ENCODE results near the gene LPP. TPM values are rescaled to one million over a fixed set of nuclear protein-coding genes. Genes with fewer than 3 reads are reported as not detected.

The LPP gene
- total RNA-seq, 2 experiments from 2014 or later: 27.5 to 31.8 TPM

GRCh38 chr3:188380722-188381121 is 226.8 kb downstream of the LPP start:
- H3K9me3 Mint-ChIP-seq: peaks cover 4% of the 10 kb centered on the region
- intact Hi-C loops (cut with micrococcal nuclease): no loop called here
- H3K27me3 Mint-ChIP-seq (ENCODE audit: low read depth): no peaks in the 10 kb centered on the region
- H3K36me3 Mint-ChIP-seq (ENCODE audit: low read depth): peaks cover 3% of the 10 kb centered on the region
- H3K4me3 Mint-ChIP-seq: no peak overlapping the region
- CTCF ChIA-PET: no interaction called here
- peaks cover 5% of the 10 kb centered on the region for H3K4me1 Mint-ChIP-seq (ENCODE audit: low read depth)
- no peak for DNase-seq
- no peak overlapping the region for H3K27ac Mint-ChIP-seq

- H3K36me3 Mint-ChIP-seq (ENCODE audit: low read depth): peaks cover under 1% of the 10 kb centered on the region
- H3K27me3 Mint-ChIP-seq (ENCODE audit: low read depth): no peaks in the 10 kb centered on the region
- peaks cover 15% of the 10 kb centered on the region for H3K4me1 Mint-ChIP-seq (ENCODE audit: low read depth)
- no peak overlapping the region for H3K27ac Mint-ChIP-seq
- CTCF ChIA-PET: no interaction called here
- H3K4me3 Mint-ChIP-seq: no peak overlapping the region
- H3K9me3 Mint-ChIP-seq: no peaks in the 10 kb centered on the region
- no peak for DNase-seq
- intact Hi-C loops (cut with micrococcal nuclease): loop anchor here (2.0 kb wide), 1 partner anchor 21 kb away; no protein-coding TSS in a partner anchor
Measured at GRCh38 chr3:188383748-188384147, 229.8 kb downstream of the LPP start.

- DNase-seq: no peak
- Mint-ChIP-seq H3K4me3 (no peak overlapping the region), H3K27ac (no peak overlapping the region), H3K4me1 (ENCODE audit: low read depth) (peaks cover 26% of the 10 kb centered on the region), H3K36me3 (ENCODE audit: low read depth) (no peaks in the 10 kb centered on the region), H3K27me3 (ENCODE audit: low read depth) (no peaks in the 10 kb centered on the region), H3K9me3 (no peaks in the 10 kb centered on the region)
- CTCF ChIA-PET: no interaction called here
- intact Hi-C loops (cut with micrococcal nuclease): no loop called here
Measured at GRCh38 chr3:188385295-188385694, 231.3 kb downstream of the LPP start.

- Mint-ChIP-seq H3K4me3 (no peak overlapping the region), H3K27me3 (ENCODE audit: low read depth) (no peaks in the 10 kb centered on the region), H3K27ac (peak overlapping the region; percentile 67), H3K4me1 (ENCODE audit: low read depth) (peaks cover 39% of the 10 kb centered on the region), H3K36me3 (ENCODE audit: low read depth) (no peaks in the 10 kb centered on the region), H3K9me3 (no peaks in the 10 kb centered on the region)
- CTCF ChIA-PET: interaction anchor here (1.1 kb wide), 1 partner anchor 649 kb away, joined by 4 read pairs; no protein-coding TSS in a partner anchor
- peak; percentile 85 for DNase-seq
- intact Hi-C loops (cut with micrococcal nuclease): loop anchor here (1.0 to 10.0 kb wide), 10 partner anchors 10 to 755 kb away; no protein-coding TSS in a partner anchor
Measured at GRCh38 chr3:188389711-188390342, 235.9 kb downstream of the LPP start.

DNA sequence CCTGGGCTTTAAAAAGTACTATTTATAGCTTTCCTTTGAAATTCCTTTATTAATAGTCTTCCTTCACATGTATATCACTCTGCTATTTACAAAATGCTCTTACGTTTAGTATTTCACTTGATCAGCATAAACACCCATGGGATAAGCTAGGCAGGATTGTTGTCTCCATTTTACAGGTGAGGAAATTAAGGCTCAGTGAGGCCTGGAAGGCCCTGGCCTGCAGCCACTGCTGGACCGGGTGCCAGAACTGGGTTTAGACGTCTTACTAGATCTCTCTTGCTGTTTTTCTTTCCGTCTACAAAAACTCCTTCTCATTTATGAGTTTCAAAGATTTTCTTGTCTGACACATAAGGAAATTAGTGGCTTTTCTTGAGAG is 236.4 kb downstream of the LPP start:
- no peaks in the 10 kb centered on the region for H3K9me3 Mint-ChIP-seq
- CTCF ChIA-PET: interaction anchor here (1.1 kb wide), 1 partner anchor 650 kb away, joined by 4 read pairs; no protein-coding TSS in a partner anchor
- intact Hi-C loops (cut with micrococcal nuclease): loop anchor here (1.0 to 10.0 kb wide), 10 partner anchors 10 to 754 kb away; no protein-coding TSS in a partner anchor
- H3K4me3 Mint-ChIP-seq: no peak overlapping the region
- H3K36me3 Mint-ChIP-seq (ENCODE audit: low read depth): no peaks in the 10 kb centered on the region
- no peaks in the 10 kb centered on the region for H3K27me3 Mint-ChIP-seq (ENCODE audit: low read depth)
- no peak for DNase-seq
- H3K4me1 Mint-ChIP-seq (ENCODE audit: low read depth): peaks cover 36% of the 10 kb centered on the region
- peak overlapping the region; percentile 6 for H3K27ac Mint-ChIP-seq

GRCh38 chr3:188390775-188391443 is 237.0 kb downstream of the LPP start:
- Mint-ChIP-seq H3K4me3 (no peak overlapping the region), H3K27me3 (ENCODE audit: low read depth) (no peaks in the 10 kb centered on the region), H3K36me3 (ENCODE audit: low read depth) (no peaks in the 10 kb centered on the region), H3K27ac (no peak overlapping the region), H3K9me3 (no peaks in the 10 kb centered on the region), H3K4me1 (ENCODE audit: low read depth) (peaks cover 32% of the 10 kb centered on the region)
- intact Hi-C loops (cut with micrococcal nuclease): loop anchor here (1.0 to 10.0 kb wide), 10 partner anchors 9 to 754 kb away; no protein-coding TSS in a partner anchor
- DNase-seq: no peak
- CTCF ChIA-PET: interaction anchor here (0.6 kb wide), 1 partner anchor 563 kb away, joined by 4 read pairs; no protein-coding TSS in a partner anchor

DNA sequence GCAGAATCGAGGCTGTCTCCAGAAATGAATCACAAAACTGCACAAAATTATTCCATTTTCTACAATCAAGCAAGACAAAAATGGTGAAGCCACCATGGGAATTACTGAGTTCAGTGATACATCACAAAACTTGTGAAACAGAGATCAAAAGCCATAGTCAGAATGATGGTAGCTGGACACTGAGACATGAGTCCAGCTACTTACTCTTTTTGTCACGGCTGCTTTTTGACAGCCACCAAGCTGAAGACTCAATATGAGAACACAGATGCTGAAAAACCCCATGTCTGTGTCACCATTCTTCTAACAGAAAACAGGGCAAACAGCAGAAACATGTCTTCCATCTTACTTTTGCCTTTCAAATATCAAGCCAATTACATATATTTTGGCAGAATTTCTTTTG is 237.6 kb downstream of the LPP start:
- intact Hi-C loops (cut with micrococcal nuclease): loop anchor here (5.0 to 10.0 kb wide), 2 partner anchors 561 to 753 kb away; no protein-coding TSS in a partner anchor
- Mint-ChIP-seq H3K27me3 (ENCODE audit: low read depth) (no peaks in the 10 kb centered on the region), H3K27ac (no peak overlapping the region), H3K9me3 (no peaks in the 10 kb centered on the region), H3K4me3 (no peak overlapping the region), H3K4me1 (ENCODE audit: low read depth) (peaks cover 29% of the 10 kb centered on the region), H3K36me3 (ENCODE audit: low read depth) (no peaks in the 10 kb centered on the region)
- no peak for DNase-seq
- CTCF ChIA-PET: interaction anchor here (0.6 kb wide), 1 partner anchor 562 kb away, joined by 4 read pairs; no protein-coding TSS in a partner anchor

GRCh38 chr3:188392076-188392475 is 238.1 kb downstream of the LPP start:
- Mint-ChIP-seq H3K4me1 (ENCODE audit: low read depth) (peaks cover 34% of the 10 kb centered on the region), H3K4me3 (no peak overlapping the region), H3K36me3 (ENCODE audit: low read depth) (no peaks in the 10 kb centered on the region), H3K9me3 (no peaks in the 10 kb centered on the region), H3K27ac (no peak overlapping the region), H3K27me3 (ENCODE audit: low read depth) (no peaks in the 10 kb centered on the region)
- no peak for DNase-seq
- CTCF ChIA-PET: no interaction called here
- intact Hi-C loops (cut with micrococcal nuclease): loop anchor here (5.0 to 10.0 kb wide), 2 partner anchors 560 to 753 kb away; no protein-coding TSS in a partner anchor

DNA sequence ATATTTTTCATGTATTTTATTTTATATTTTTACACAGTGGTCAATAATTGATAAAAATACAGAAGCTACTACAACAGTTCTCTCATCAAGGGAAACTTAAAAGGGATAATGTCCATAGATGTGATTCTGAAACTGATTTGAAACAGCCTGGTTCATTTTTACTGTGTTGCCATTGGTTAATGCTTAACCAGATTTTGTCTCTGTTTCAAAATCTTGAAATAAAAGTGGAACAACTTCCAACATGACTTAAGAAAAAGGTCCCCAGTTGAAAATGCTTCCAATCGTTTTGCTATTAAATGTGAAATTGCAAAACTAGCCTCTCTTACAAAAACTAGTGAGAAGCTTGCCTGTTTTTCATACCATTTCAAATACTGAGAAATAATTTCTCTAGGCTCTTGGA is 240.7 kb downstream of the LPP start:
- Mint-ChIP-seq H3K27me3 (ENCODE audit: low read depth) (no peaks in the 10 kb centered on the region), H3K36me3 (ENCODE audit: low read depth) (no peaks in the 10 kb centered on the region), H3K4me3 (no peak overlapping the region), H3K27ac (no peak overlapping the region), H3K9me3 (no peaks in the 10 kb centered on the region), H3K4me1 (ENCODE audit: low read depth) (peaks cover 49% of the 10 kb centered on the region)
- intact Hi-C loops (cut with micrococcal nuclease): loop anchor here (5.0 to 10.0 kb wide), 3 partner anchors 242 to 750 kb away; partner anchors contain the start of gene LPP
- CTCF ChIA-PET: no interaction called here
- no peak for DNase-seq

DNA sequence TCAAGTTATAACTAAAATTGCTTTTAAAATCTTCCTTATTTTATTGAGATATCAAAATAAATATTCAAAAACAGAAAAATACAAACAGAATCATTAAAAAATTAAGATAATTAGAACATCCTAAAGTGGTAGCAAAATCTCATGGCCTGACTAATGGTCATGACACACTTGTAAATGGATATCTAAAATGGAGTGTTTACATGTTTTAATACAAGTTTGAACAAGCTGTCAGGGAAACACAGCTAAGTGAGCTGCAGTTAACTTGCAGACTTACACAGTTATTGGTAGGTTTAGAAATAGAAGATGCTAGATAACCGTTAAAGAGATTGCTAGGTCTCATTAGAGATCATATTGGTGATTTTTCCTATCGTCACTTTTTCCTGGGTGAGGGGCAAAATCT is 242.3 kb downstream of the LPP start:
- Mint-ChIP-seq H3K4me3 (no peak overlapping the region), H3K4me1 (ENCODE audit: low read depth) (peaks cover 49% of the 10 kb centered on the region), H3K36me3 (ENCODE audit: low read depth) (no peaks in the 10 kb centered on the region), H3K9me3 (no peaks in the 10 kb centered on the region), H3K27ac (no peak overlapping the region), H3K27me3 (ENCODE audit: low read depth) (no peaks in the 10 kb centered on the region)
- CTCF ChIA-PET: no interaction called here
- no peak for DNase-seq
- intact Hi-C loops (cut with micrococcal nuclease): loop anchor here (5.0 to 10.0 kb wide), 2 partner anchors 244 to 749 kb away; partner anchors contain the start of gene LPP

DNA sequence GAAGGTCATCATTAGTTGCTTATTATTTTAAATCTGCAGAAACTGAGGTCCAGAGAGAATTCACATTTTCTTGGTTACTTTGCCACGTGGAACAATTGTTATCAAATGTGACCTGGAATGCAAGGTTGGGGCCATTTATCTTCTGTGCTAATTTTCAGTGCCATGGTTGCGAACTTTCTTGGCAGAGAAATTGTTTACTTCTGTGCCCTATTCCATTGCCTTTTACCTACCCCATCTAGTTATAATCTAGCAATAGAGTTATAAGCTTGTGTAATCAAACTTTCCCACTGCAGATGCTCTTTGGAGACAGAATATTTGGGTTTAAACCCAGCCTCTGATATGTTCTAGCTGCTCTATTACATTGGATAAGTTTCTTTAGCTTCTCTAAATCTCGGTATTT is 242.9 kb downstream of the LPP start:
- Mint-ChIP-seq H3K36me3 (ENCODE audit: low read depth) (no peaks in the 10 kb centered on the region), H3K27me3 (ENCODE audit: low read depth) (no peaks in the 10 kb centered on the region), H3K4me1 (ENCODE audit: low read depth) (peaks cover 51% of the 10 kb centered on the region), H3K4me3 (no peak overlapping the region), H3K27ac (no peak overlapping the region), H3K9me3 (peaks cover 1% of the 10 kb centered on the region)
- no peak for DNase-seq
- CTCF ChIA-PET: no interaction called here
- intact Hi-C loops (cut with micrococcal nuclease): loop anchor here (5.0 to 10.0 kb wide), 2 partner anchors 245 to 748 kb away; partner anchors contain the start of gene LPP

Data from activated naive CD4-positive, alpha-beta T cell treated with anti-CD3 and anti-CD28 coated beads for 36 hours (primary cell).